GM13977 (cell line): Measurements from ENCODE around the gene ZDHHC4.

Experiments used
- DNase-seq: peaks from one replicate; pipeline ENCODE4 v3.0.0; 2012; ENCODE audit warnings: low spot score
- in situ Hi-C: fragments of 300-500 bp; cut with MboI; formaldehyde crosslinking; loops from one replicate; pipeline ENCODE4 v1.12.0; 2022; ENCODE audit warnings: low sequenced_read_pairs, low pct_unique_long_range_greater_than_20kb, mixed read lengths, inconsistent platforms; ENCODE audit not compliant: unreplicated experiment
- TF ChIP-seq, protein P1 (sequence below): IDR thresholded peaks from 2 replicates; pipeline ENCODE4 v1.5.1; 2012; ENCODE audit warnings: mild to moderate bottlenecking, control low read depth; ENCODE audit not compliant: insufficient read depth; ENCODE audit errors: extremely low read depth, missing control alignments

ZDHHC4 gene

DNA sequence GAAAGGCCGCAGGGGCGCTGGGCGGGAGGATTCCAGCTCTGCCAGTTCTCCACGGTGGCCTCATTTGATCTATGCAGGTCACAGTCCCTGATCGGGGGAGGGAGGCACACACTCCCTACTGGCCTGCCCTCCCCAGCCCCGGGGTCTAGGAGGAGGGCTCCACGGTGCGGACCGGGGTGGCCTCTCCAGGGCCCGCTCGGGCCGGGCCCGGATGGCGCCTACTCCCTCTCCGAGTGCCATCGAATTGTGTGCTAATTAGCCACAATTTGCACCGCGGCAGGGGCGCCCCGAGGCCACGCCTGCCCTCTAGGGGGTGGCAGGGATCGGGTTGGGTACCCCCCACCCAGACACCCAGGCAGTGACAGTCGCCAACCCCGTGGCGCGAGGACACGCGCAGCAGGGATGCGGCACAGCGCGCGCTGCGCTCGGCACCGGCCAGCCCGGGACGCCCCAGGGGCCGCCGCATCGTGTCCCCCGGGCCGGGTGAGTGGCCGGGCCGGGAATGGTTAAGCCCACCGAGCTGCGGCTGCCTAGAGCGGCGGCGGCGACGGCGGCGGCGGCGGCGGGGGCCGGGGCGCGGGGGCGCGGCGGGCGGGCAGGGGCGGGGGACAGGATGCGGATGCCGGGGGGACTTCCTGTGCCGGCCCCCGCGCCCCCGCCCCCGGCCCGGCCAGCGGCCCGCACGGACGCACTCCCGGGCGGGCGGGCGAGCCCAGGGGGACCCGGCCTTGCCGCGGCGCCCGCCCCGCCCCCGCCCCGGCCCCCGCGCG lies 37.9 kb downstream of the ZDHHC4 start, which contains the start of gene ZNF853:
ZNF853 (plus strand) TSS at position 658 of the 770 bp plus-strand sequence. CDS start 565 bp downstream, outside the sequence.
- in situ Hi-C loops: no loop called here
- DNase-seq: no peak

GRCh38 chr7:6615723-6616555 lies 38.7 kb downstream of the ZDHHC4 start:
- in situ Hi-C loops: no loop called here
- DNase-seq: no peak

More for the DNA sequence above, 37.9 kb downstream of the ZDHHC4 start, which contains the start of gene ZNF853:
- TF ChIP-seq, protein P1, sequence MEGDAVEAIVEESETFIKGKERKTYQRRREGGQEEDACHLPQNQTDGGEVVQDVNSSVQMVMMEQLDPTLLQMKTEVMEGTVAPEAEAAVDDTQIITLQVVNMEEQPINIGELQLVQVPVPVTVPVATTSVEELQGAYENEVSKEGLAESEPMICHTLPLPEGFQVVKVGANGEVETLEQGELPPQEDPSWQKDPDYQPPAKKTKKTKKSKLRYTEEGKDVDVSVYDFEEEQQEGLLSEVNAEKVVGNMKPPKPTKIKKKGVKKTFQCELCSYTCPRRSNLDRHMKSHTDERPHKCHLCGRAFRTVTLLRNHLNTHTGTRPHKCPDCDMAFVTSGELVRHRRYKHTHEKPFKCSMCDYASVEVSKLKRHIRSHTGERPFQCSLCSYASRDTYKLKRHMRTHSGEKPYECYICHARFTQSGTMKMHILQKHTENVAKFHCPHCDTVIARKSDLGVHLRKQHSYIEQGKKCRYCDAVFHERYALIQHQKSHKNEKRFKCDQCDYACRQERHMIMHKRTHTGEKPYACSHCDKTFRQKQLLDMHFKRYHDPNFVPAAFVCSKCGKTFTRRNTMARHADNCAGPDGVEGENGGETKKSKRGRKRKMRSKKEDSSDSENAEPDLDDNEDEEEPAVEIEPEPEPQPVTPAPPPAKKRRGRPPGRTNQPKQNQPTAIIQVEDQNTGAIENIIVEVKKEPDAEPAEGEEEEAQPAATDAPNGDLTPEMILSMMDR: no peak

DNA sequence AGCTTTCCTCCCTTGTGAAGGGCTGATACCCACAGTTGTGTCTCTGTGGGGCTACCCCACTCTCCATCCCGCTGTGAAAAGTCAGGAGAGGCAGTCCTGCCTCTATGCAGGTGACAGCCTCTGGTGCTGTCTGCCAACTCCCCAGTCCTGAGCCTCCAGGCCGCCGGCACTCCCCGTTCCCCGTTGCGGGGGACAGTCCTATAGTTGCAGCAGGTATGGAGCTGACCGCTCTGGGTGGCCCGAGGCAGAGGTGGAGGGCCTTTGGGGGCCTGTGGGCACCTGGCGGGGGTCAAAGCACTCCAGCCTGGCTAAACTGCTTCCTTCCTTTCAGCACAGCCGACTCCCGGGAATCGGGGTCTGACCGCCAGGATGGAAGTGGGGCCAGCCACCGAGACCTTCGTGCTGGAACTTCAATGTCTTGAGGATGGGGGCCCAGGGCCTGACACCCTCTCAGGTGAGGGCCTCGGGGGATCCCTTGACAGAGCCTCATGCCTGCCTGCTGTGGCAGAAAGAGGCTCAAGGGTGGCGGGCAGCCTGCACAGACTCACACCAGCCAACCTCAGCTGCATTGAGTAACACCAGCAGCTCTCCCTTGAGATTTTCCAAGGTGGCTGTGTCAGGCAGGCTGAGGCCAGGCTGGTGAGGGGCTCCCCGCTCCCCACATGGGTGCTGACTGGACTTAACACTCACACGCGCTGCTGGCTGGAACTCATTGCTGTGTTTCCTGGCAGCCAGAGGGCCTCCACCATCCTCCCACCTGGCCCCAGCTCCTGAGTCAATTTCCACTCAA lies 39.8 kb downstream of the ZDHHC4 start:
- in situ Hi-C loops: no loop called here
- TF ChIP-seq, protein P1: no peak
- DNase-seq: no peak

More at GRCh38 chr7:6615723-6616555, 38.7 kb downstream of the ZDHHC4 start:
- TF ChIP-seq, protein P1: no peak

- DNase-seq: no peak
- in situ Hi-C loops: no loop called here
- TF ChIP-seq, protein P1: no peak
Observed at GRCh38 chr7:6618621-6619020, 41.4 kb downstream of the ZDHHC4 start.

GRCh38 chr7:6619961-6620360 lies 42.7 kb downstream of the ZDHHC4 start:
- TF ChIP-seq, protein P1: no peak
- DNase-seq: no peak
- in situ Hi-C loops: no loop called here
